Measurements from ENCODE around the gene AP1S1.
A peak's percentile ranks its signal among the peaks of the same experiment; 100 is the strongest.

Gene AP1S1

DNA sequence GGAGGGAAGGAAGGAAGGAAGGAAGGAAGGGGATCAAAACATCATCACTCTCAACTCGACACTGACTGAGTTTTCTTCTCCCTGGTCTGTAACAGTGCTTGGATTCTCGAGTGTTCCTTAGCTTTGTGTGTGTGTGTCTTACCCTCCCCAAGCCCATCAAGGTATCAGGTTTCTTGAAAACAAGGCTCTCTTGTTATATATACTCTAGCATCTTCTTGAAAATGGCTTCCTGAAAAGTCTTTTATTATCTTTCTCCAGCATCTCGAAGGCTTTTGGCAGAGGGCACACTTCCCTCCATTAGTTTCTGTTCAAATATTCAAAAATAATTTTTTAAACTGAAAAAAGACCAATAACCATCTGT is 14.0 kb upstream of the AP1S1 start:
- no peak overlapping the region for H3K4me3 ChIP-seq (replicated peaks; ENCODE audit: low read depth, low read length)
- DNase-seq (ENCODE audit: extremely low read depth, low read depth) = no peak
- TF ChIP-seq, protein P1, sequence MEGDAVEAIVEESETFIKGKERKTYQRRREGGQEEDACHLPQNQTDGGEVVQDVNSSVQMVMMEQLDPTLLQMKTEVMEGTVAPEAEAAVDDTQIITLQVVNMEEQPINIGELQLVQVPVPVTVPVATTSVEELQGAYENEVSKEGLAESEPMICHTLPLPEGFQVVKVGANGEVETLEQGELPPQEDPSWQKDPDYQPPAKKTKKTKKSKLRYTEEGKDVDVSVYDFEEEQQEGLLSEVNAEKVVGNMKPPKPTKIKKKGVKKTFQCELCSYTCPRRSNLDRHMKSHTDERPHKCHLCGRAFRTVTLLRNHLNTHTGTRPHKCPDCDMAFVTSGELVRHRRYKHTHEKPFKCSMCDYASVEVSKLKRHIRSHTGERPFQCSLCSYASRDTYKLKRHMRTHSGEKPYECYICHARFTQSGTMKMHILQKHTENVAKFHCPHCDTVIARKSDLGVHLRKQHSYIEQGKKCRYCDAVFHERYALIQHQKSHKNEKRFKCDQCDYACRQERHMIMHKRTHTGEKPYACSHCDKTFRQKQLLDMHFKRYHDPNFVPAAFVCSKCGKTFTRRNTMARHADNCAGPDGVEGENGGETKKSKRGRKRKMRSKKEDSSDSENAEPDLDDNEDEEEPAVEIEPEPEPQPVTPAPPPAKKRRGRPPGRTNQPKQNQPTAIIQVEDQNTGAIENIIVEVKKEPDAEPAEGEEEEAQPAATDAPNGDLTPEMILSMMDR (IDR thresholded peaks at IDR 0.05; ENCODE audit: low read depth, low read length, missing control alignments) = no peak

DNA sequence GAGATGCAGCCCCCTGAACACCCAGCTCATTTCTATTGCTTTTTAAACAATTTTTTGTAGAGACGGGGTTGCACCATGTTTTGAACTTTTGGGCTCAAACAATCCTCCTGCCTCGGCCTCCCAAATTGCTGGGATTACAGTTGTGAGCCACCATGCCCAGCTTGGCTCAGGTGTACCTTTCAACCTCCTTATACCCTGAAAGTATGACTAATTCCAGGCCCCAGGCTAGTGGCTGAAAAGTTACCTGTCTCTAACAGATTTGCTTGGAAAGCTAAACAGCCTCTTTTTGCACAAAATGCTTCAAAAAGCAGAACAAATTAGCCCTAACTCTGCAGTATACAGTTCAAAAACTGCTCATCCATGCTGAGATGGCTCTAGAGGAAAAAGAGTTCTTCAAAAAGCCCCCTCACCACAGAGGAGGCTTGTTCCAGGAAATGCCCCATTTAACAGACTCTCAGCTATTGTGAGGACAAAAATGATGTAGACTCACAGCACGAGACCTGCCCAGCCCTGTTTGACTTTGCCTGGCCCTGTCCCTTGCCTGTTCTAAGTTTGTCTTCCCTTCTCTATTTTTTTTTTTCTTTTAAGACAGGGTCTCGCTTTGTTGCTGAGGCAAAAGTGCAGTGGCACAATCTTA is 13.4 kb upstream of the AP1S1 start:
- H3K4me3 ChIP-seq (replicated peaks; ENCODE audit: low read depth, low read length) = no peak overlapping the region
- TF ChIP-seq, protein P1 (IDR thresholded peaks at IDR 0.05; ENCODE audit: low read depth, low read length, missing control alignments) = no peak
- DNase-seq (ENCODE audit: extremely low read depth, low read depth) = no peak

DNA sequence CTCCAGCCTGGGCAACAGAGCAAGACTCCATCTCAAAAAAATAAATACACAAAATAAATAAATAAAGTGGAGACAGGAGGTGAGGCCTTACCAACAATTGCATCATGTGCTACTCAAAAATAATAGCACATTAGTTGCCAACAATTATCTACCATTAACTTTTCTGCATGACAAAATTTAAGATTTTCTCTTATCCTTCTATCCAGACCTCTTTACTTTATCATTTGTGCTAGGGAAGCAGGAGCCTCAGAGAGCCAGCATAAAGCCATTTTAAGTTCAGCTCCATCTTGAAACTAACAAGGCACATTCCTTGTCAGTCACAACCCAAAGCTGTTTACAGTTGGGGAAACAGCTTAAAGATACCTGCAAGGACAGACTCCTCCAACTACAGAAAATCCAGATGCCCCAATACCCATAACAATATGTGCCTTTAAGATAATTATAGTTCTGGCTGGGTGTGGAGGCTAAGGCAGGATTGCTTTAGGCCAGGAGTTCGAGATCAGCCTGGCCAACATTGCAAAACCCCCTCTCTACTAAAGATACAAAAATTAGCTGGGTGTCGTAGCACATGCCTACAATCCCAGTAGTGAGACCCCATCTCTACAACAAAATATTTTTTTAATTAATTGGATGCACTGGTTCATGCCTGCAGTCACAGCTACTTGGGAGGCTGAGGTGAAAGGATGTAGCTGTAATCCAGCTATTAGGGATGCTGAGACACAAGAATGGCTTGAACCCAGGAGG is 2.2 kb upstream of the AP1S1 start:
- H3K4me3 ChIP-seq (replicated peaks; ENCODE audit: low read depth, low read length) = no peak overlapping the region
- DNase-seq (ENCODE audit: extremely low read depth, low read depth) = no peak
- TF ChIP-seq, protein P1 (IDR thresholded peaks at IDR 0.05; ENCODE audit: low read depth, low read length, missing control alignments) = no peak

DNA sequence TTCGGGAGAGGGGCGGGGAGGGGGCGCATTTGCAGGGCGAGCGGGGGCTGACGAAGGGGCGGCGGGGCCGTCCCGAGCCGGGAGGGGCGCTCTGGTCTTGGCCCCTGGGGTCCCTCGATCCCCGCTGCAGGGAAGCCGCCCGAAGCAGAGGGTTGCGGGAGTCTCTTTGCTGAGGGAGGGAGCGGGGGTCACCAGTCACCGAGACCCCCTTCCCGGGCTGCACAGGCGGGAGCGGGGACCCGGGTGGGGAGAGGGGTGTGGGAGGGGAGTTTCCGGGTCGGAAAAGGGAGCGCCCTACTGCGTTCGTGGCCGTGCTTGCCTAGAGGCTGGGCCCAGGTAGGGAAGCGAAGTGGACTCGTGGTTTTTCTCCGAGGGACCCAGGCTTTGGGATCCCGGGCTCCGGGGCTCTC is 422 bp downstream of the AP1S1 start:
- no peak for DNase-seq (ENCODE audit: extremely low read depth, low read depth)
- peak overlapping the region; percentile 73 for H3K4me3 ChIP-seq (replicated peaks; ENCODE audit: low read depth, low read length)
- TF ChIP-seq, protein P1 (IDR thresholded peaks at IDR 0.05; ENCODE audit: low read depth, low read length, missing control alignments) = no peak

DNA sequence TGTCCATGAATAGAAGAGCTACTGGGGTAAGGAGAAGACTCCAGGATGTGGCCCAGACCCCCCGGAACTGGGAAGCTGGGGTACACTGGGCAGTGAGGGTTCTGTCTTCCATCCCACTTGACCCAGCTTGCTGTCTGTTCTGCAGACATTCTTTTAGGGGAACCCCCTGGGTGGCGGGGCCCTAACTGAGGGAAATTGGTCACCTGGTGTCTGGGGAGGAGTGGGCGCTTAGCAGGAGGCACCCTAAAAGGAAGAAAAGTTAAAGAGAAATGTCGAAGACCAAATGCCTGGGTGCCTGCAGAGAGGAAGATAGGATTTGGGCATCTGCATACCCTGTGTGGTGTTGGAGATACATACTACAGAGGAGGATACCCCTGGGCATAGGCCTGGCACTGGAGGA is 1.0 kb downstream of the AP1S1 start:
- TF ChIP-seq, protein P1 (IDR thresholded peaks at IDR 0.05; ENCODE audit: low read depth, low read length, missing control alignments) = no peak
- no peak for DNase-seq (ENCODE audit: extremely low read depth, low read depth)
- H3K4me3 ChIP-seq (replicated peaks; ENCODE audit: low read depth, low read length) = peak overlapping the region; percentile 73

DNA sequence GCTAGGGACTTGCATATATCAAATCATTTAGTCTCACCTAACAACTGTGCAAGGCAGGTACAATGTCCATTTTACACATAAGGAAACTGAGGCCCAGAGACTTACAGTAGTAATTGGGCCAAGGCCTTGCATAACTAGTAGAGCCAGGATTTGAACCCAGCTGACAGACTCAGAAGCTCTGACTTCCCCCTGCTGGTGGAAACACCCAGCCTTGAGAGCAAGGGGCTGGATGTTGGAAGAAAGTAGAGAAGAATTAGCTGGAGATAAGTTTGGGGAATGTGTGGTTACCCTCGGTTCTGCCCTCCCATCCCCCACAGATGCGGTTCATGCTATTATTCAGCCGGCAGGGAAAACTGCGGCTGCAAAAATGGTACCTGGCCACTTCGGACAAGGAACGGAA is 2.0 kb downstream of the AP1S1 start:
- TF ChIP-seq, protein P1 (IDR thresholded peaks at IDR 0.05; ENCODE audit: low read depth, low read length, missing control alignments) = peak; percentile 48
- no peak overlapping the region for H3K4me3 ChIP-seq (replicated peaks; ENCODE audit: low read depth, low read length)
- no peak for DNase-seq (ENCODE audit: extremely low read depth, low read depth)
